Activated naive CD8-positive, alpha-beta T cell treated with anti-CD3 and anti-CD28 coated beads, Interleukin-2, amount 10 ng/mL, durations not matched to agents 7 days and 5 days (primary cell): ENCODE data around the gene FAF1. TPM values are rescaled to one million over a fixed set of nuclear protein-coding genes. Genes with fewer than 3 reads are reported as not detected.
"Not testable (repeated sequence)": the region's sequence is repeated elsewhere in the genome, so short reads cannot be mapped to it uniquely, and the experiment has no call there.

ENCODE experiments used
- ATAC-seq: fragments of 150-1000 bp; cut with Tn5 transposase; one replicate; pipeline ENCODE4 v1.10.0; 2021; ENCODE audit warnings: low read depth, moderate library complexity
- POLR2A ChIA-PET: fragments of 350-600 bp; sonication (Branson Sonifier 250); formaldehyde crosslinking; loops from one replicate; lab custom pipeline; 2021; ENCODE audit warnings: antibody characterized with exemption; lab: Charles Lee
- DNase-seq: peaks from one replicate; pipeline ENCODE4 v3.0.0; 2021
- H3K27ac Mint-ChIP-seq: one replicate; pipeline ENCODE4 v1.8.0; 2022; ENCODE audit warnings: mild to moderate bottlenecking, mixed read lengths
- H3K27me3 Mint-ChIP-seq: one replicate; pipeline ENCODE4 v1.8.0; 2022; ENCODE audit warnings: mild to moderate bottlenecking, moderate library complexity, mixed read lengths
- H3K36me3 Mint-ChIP-seq: one replicate; pipeline ENCODE4 v1.8.0; 2021; ENCODE audit warnings: mild to moderate bottlenecking, mixed read lengths
- H3K4me1 Mint-ChIP-seq: one replicate; pipeline ENCODE4 v1.8.0; 2021; ENCODE audit warnings: mixed read lengths
- H3K4me3 Mint-ChIP-seq: one replicate; pipeline ENCODE4 v1.8.0; 2022; ENCODE audit warnings: mild to moderate bottlenecking, moderate library complexity, mixed read lengths
- H3K9me3 Mint-ChIP-seq: one replicate; pipeline ENCODE4 v1.8.0; 2021; ENCODE audit warnings: mixed read lengths
- total RNA-seq, 2 experiments: library from RNA; stranded (reverse); gene quantifications; one replicate each; pipeline ENCODE4 v1.2.3, GENCODE V29; 2021

The FAF1 gene
- total RNA-seq, 2 experiments from 2014 or later, result 70.3 to 75.2 TPM

DNA sequence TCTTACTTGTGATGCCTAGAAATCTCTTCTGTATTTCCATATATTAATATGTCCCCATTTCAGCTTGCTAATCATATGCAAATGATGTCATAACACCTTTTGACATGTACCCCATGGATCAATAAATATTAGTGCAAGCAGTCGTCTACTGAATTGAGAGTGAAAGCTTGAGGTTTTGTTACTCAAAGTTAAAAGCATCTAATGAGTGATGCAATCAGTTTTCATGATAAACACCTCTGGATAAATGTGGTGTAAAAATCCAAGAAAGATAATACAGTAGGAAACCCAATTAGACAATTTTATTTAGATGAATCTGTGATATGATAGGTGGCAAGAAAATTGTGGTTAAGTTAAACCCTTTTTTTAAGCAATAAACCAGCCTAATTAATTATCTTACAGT, 395.6 kb downstream of the FAF1 start:
- DNase-seq, result no peak
- Mint-ChIP-seq H3K4me1 (no peaks in the 10 kb centered on the region), H3K9me3 (no peaks in the 10 kb centered on the region), H3K27me3 (no peaks in the 10 kb centered on the region), H3K4me3 (no peak overlapping the region), H3K36me3 (peaks cover 20% of the 10 kb centered on the region), H3K27ac (no peak overlapping the region)
- no peak for ATAC-seq
- POLR2A ChIA-PET, result no interaction called here

DNA sequence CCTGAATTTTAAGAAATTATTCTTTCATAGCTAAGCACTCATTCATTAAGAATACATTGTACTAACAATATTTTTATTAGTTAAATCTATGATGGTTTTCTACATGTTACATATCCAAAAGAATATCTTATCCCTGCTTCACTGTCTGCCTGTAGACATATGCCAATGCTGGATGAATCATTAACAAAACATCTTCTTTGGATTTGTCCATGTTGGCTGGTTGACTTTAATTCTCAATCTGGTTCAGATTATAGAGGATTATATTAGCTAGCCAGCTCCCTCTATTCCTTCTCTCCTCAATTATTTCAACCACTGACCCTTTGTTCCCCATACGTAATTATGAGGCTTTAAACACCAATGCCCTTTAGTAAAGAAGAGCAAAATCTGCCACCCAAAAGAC, 398.0 kb downstream of the FAF1 start:
- H3K36me3 Mint-ChIP-seq, result peaks cover 20% of the 10 kb centered on the region
- POLR2A ChIA-PET, result no interaction called here
- DNase-seq (no peak), ATAC-seq (no peak)
- no peaks in the 10 kb centered on the region for H3K9me3 Mint-ChIP-seq
- no peak overlapping the region for H3K4me3 Mint-ChIP-seq
- no peaks in the 10 kb centered on the region for H3K4me1 Mint-ChIP-seq
- H3K27ac Mint-ChIP-seq, result no peak overlapping the region
- no peaks in the 10 kb centered on the region for H3K27me3 Mint-ChIP-seq

DNA sequence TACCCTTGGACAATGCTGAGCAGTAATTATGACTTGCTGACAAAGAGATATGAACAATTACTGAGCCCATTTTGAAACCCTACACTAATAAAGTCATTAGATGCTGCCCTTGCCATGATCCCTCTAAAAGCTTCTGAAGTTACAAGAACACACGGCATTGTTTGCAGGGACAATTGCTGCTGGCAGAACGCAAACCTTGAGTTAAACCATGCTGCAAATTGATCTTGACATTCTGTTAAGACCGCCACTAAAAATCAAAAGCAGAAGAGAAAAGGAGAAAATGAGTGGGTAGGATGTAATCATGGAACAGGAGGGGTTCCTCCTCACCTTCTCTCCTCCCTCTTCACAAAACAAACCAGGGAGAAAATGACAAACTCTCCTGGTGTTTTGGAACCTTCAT, 400.6 kb downstream of the FAF1 start:
- no peak for ATAC-seq
- H3K36me3 Mint-ChIP-seq, result peaks cover 16% of the 10 kb centered on the region

DNA sequence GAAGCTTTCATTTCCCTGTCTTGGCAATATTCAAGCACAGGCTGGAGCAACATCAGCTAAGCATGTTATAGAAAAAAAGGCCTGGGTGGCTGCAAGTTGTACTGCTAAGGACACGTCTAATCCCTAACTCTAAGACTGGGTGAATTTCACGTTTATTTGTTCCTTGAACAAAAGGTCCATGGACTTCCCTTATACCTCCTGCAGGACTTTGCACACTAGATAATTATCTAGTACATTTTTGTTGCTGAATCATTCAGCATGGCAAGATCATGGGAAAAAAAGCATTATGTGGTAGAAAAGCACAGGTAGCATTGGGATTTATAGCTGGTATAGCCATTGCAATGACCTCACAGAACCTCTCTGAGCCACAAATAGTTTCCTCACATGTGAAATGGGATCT, 406.1 kb downstream of the FAF1 start:
- H3K36me3 Mint-ChIP-seq, result no peaks in the 10 kb centered on the region
- POLR2A ChIA-PET, result no interaction called here
- H3K27me3 Mint-ChIP-seq, result no peaks in the 10 kb centered on the region
- no peak overlapping the region for H3K4me3 Mint-ChIP-seq
- no peaks in the 10 kb centered on the region for H3K9me3 Mint-ChIP-seq
- no peaks in the 10 kb centered on the region for H3K4me1 Mint-ChIP-seq
- ATAC-seq (no peak), DNase-seq (no peak)
- no peak overlapping the region for H3K27ac Mint-ChIP-seq

More for the DNA sequence above, 400.6 kb downstream of the FAF1 start:
- H3K4me3 Mint-ChIP-seq, result no peak overlapping the region
- H3K27me3 Mint-ChIP-seq, result no peaks in the 10 kb centered on the region
- no peaks in the 10 kb centered on the region for H3K9me3 Mint-ChIP-seq
- no peak for DNase-seq
- H3K4me1 Mint-ChIP-seq, result no peaks in the 10 kb centered on the region
- POLR2A ChIA-PET, result no interaction called here
- no peak overlapping the region for H3K27ac Mint-ChIP-seq

DNA sequence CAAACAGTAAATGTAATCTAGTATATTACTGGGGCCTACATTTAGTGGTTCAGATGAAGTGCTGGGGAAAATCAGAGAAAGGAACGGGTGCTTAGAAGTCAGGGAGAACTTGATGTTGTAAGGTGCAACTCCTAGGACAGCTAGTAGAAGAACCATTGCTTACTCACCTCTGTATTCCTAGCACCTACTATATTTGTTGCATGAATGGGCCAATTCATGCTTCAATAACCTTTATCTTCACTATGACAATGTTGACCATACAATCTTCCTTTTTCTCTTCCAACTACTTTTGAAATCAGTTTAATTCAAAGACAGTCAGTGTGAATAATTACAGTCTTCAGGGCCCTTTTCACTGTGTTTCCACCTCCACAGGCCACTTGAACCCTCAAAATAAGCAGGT, 411.8 kb downstream of the FAF1 start:
- Mint-ChIP-seq H3K4me1 (peaks cover 3% of the 10 kb centered on the region), H3K9me3 (no peaks in the 10 kb centered on the region), H3K36me3 (peaks cover 4% of the 10 kb centered on the region), H3K4me3 (no peak overlapping the region), H3K27ac (no peak overlapping the region), H3K27me3 (no peaks in the 10 kb centered on the region)
- POLR2A ChIA-PET, result no interaction called here
- DNase-seq (no peak), ATAC-seq (no peak)

DNA sequence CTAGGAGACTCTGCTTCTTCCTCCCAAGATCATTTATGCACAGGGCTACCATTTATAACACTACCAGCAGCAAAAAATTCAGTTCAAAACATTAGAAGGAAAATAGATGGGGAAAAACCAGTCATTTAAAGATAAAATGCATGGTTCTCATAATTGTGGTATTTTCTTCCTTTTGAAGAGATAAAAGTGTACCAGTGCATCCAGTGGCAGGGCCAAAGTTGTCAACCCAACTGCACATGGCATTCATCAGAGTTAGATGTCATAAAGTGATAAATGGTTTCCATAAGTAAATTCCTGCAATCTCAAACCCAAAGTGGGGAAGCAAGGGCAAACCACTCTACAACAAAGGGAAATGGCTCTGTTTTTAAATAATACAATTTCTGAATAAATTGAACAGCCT, 417.7 kb downstream of the FAF1 start:
- H3K4me3 Mint-ChIP-seq, result no peak overlapping the region
- DNase-seq (no peak), ATAC-seq (no peak)
- POLR2A ChIA-PET, result no interaction called here
- no peaks in the 10 kb centered on the region for H3K9me3 Mint-ChIP-seq
- no peak overlapping the region for H3K27ac Mint-ChIP-seq
- peaks cover 3% of the 10 kb centered on the region for H3K4me1 Mint-ChIP-seq
- H3K36me3 Mint-ChIP-seq, result peaks cover 9% of the 10 kb centered on the region
- no peaks in the 10 kb centered on the region for H3K27me3 Mint-ChIP-seq

DNA sequence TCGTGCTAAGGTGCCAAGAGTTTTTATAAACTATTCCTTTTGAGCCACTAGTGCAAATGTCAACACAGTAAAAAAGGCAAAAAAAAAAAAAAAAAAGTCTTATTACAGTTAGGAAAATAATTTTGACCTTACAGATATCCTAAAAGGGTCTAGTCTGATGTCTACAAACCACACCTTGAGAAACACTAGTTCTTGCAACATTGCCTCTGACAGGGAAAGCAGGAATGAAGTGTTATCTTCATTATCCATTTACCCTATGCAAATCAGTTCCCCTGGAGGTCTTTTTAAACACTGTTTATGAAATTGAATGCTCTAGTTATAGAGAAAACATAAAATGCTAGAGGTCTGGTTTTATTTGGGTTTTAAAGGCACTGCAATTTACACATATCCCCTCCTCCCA, 421.6 kb downstream of the FAF1 start:
- ATAC-seq (no peak), DNase-seq (no peak)
- POLR2A ChIA-PET, result no interaction called here
- no peak overlapping the region for H3K27ac Mint-ChIP-seq
- H3K36me3 Mint-ChIP-seq, result peaks cover 11% of the 10 kb centered on the region
- H3K27me3 Mint-ChIP-seq, result no peaks in the 10 kb centered on the region
- no peak overlapping the region for H3K4me3 Mint-ChIP-seq
- no peaks in the 10 kb centered on the region for H3K4me1 Mint-ChIP-seq
- H3K9me3 Mint-ChIP-seq, result no peaks in the 10 kb centered on the region

DNA sequence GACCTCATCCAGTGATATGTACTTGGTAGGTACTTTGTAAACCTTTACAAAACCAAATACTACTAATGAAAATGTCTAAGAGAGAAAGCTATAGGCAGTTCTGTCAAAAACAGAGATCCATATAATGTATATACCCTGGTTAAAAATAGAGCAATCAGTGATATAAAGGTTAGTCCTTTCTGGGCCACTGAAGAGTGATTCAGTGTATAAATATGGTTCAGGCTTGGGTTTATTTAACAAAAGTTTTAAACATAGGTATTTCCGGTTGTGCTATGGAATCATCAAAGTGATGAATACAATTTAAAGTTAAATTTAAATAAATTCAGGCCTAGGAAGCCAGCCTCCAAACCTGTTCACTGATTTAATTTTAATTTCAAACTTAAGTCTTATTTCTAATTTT, 428.5 kb downstream of the FAF1 start:
- no peak overlapping the region for H3K4me3 Mint-ChIP-seq
- POLR2A ChIA-PET, result no interaction called here
- H3K4me1 Mint-ChIP-seq, result peaks cover 6% of the 10 kb centered on the region
- H3K27me3 Mint-ChIP-seq, result no peaks in the 10 kb centered on the region
- H3K27ac Mint-ChIP-seq, result no peak overlapping the region
- H3K36me3 Mint-ChIP-seq, result peaks cover 21% of the 10 kb centered on the region
- DNase-seq, result no peak
- no peaks in the 10 kb centered on the region for H3K9me3 Mint-ChIP-seq
- no peak for ATAC-seq

DNA sequence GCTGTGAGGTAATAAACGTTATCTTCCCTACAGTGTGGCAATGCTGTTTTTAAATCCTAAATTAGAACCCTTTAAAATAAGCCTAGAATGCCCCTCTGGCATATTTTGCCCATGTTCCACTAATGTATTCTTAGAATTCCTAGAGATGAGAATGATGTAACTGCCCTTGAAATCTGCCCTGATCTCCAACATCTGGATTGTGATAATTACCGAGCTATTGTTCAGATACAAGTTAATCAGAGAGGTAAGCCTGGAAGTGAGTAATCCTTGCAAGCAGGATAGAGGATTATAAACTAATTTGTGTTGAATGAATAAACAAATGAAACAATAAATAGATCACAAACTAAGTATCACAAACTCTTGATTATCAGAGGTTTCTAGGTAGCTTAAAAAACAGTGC, 429.0 kb downstream of the FAF1 start:
- Mint-ChIP-seq H3K27ac (no peak overlapping the region), H3K4me1 (peaks cover 6% of the 10 kb centered on the region), H3K36me3 (peaks cover 18% of the 10 kb centered on the region), H3K4me3 (no peak overlapping the region), H3K27me3 (no peaks in the 10 kb centered on the region), H3K9me3 (no peaks in the 10 kb centered on the region)
- POLR2A ChIA-PET, result no interaction called here
- DNase-seq (no peak), ATAC-seq (no peak)

DNA sequence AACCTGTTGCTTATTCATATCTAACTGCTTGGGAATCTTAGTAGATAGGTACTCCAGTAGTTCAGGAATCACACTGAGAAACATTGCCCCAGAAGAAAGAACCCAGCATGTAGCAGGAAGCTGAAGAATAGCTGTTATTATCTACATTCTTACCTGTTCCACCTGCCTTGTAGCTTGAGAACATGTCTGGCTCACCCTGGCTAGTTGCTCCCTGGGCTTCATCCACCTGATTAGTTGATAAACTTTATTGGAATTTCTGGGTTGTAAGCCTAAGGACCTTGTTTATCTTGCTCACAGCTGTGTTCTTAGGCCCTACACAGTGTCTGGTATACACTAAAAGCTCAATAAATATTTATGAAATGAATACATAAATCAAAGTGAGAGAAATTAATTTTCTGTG, 430.6 kb downstream of the FAF1 start:
- H3K4me3 Mint-ChIP-seq, result no peak overlapping the region
- POLR2A ChIA-PET, result no interaction called here

DNA sequence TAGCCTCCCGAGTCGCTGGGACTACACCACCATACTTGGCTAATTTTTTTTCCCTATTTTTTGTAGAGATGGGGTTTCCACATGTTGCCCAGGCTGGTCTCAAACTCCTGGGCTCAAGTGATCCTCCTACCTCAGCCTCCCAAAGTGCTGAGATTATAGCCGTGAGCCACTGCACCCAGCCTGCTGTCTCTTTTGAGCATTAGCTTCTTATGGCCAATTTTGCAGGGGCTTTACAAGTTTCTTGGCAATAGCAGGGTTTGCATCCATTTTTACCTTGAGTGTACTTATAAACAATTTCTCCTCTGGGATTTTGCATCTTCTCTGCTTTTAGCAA, 432.1 kb downstream of the FAF1 start:
- H3K4me3 Mint-ChIP-seq, DNase-seq, POLR2A ChIA-PET, H3K9me3 Mint-ChIP-seq, H3K4me1 Mint-ChIP-seq, H3K27me3 Mint-ChIP-seq, H3K27ac Mint-ChIP-seq, ATAC-seq: not testable (repeated sequence)
- H3K36me3 Mint-ChIP-seq, result peaks cover 33% of the 10 kb centered on the region

More for the DNA sequence above, 430.6 kb downstream of the FAF1 start:
- peaks cover 24% of the 10 kb centered on the region for H3K36me3 Mint-ChIP-seq
- H3K9me3 Mint-ChIP-seq, result no peaks in the 10 kb centered on the region
- ATAC-seq (no peak), DNase-seq (no peak)
- H3K27ac Mint-ChIP-seq, result no peak overlapping the region
- H3K4me1 Mint-ChIP-seq, result peaks cover 6% of the 10 kb centered on the region
- H3K27me3 Mint-ChIP-seq, result no peaks in the 10 kb centered on the region

DNA sequence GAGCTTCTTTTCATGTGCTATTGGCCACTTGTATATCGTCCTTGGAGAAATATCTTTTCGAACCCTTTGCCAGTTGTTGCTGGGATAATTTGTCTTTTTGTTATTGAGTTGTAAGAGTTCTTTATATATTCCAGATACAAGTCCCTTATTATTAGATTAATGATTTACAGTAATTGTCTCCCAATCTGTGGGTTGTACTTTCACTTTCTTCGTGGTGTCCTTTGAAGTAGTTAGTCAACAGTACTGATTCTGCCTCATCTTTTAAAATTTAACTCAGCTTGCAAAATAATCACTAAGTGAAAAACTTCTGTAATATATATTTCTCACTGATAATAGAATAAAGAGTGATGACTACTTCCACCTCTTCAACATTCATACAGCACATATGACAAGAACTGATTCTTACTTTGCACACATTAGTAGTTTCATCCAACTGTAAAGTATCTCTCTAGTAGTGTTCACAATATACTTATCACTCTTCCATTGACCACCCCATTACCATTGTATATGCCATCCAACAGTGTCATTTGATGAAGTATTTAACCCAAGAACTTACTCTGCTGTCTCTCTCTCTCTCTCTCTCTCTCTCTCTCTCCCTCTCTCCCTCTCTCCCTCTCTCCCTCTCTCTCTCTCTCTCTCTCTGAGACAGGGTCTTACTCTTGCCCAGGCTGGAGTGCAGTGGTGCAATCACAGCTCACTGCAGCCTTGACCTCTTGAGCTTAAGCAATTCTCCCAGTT, 432.6 kb downstream of the FAF1 start:
- Mint-ChIP-seq H3K36me3 (peaks cover 36% of the 10 kb centered on the region), H3K27ac (no peak overlapping the region), H3K4me1 (peaks cover 6% of the 10 kb centered on the region), H3K27me3 (no peaks in the 10 kb centered on the region), H3K4me3 (no peak overlapping the region), H3K9me3 (peaks cover 1% of the 10 kb centered on the region)
- POLR2A ChIA-PET, result no interaction called here
- DNase-seq (no peak), ATAC-seq (no peak)

DNA sequence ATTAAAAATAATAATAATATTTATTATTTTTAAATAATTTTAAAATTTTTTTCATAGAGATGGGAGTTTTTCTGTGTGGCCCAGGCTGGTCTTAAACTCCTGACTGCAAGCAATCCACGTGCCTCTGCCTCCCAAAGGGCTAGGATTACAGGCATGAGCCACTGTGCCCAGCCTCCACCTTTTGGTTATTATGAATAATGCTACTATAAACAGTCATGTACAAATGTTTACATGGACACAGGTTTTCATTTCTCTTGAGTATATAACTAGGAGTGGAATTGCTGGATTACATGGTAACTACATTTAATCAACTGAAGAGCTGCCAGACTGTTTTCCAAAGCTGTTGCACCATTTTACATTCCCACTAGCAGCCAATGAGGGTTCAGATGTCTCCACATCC, 433.6 kb downstream of the FAF1 start:
- Mint-ChIP-seq H3K27me3 (no peaks in the 10 kb centered on the region), H3K4me3 (no peak overlapping the region), H3K4me1 (peaks cover 6% of the 10 kb centered on the region), H3K9me3 (peaks cover 1% of the 10 kb centered on the region), H3K36me3 (peaks cover 36% of the 10 kb centered on the region), H3K27ac (no peak overlapping the region)
- DNase-seq, result no peak
- POLR2A ChIA-PET, result no interaction called here
- no peak for ATAC-seq

DNA sequence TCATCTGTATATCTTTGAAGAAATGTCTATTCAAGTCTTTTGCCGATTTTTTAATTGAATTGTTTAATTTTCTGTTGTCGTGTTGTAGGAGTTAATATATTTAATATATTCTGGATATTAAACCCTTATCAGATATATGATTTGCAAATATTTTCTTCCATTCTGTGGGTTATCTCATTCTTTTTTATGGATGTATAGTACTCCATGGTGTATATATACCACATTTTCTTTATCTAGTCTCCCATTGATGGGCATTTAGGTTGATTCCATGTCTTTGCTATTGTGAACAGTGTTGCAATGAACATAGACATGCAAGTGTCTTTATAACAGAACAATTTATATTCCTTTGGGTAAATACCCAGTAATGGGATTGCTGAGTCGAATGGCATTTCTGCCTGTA, 436.5 kb downstream of the FAF1 start:
- Mint-ChIP-seq H3K4me3 (no peak overlapping the region), H3K36me3 (peaks cover 37% of the 10 kb centered on the region), H3K27me3 (no peaks in the 10 kb centered on the region), H3K9me3 (peaks cover 1% of the 10 kb centered on the region), H3K27ac (no peak overlapping the region), H3K4me1 (peaks cover 6% of the 10 kb centered on the region)
- ATAC-seq, result no peak
- DNase-seq, result no peak
- POLR2A ChIA-PET, result no interaction called here
